ENCODE data around the gene KRT72.

The KRT72 gene

DNA sequence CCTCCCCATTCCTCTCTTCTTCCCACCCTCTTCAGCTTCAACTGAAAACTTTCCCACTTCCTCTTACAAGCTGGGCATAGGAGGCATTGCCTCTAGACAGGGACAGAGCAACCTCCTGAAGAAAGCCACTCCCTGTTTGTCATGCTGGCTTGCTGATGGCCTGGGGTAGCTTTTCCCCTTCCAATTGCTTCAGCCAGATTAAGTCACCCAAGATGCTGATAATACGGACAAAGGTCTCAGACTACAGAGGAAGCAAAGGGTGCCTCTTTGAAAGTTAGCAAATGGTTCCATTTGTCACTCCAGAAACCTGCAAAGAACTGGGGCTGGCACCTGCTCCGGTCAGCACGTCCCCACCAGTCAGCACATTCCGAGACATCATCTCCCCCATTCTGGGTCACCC lies 44.7 kb upstream of the KRT72 start:
- ChIA-PET CTCF (no interaction called here), POLR2A (no interaction called here)
- no peak for DNase-seq (ENCODE audit: extremely low spot score)
- TF ChIP-seq CTCF (IDR thresholded peaks at IDR 0.05; ENCODE audit: control extremely low read depth, extremely low read depth, low read depth, missing control alignments), result no peak

DNA sequence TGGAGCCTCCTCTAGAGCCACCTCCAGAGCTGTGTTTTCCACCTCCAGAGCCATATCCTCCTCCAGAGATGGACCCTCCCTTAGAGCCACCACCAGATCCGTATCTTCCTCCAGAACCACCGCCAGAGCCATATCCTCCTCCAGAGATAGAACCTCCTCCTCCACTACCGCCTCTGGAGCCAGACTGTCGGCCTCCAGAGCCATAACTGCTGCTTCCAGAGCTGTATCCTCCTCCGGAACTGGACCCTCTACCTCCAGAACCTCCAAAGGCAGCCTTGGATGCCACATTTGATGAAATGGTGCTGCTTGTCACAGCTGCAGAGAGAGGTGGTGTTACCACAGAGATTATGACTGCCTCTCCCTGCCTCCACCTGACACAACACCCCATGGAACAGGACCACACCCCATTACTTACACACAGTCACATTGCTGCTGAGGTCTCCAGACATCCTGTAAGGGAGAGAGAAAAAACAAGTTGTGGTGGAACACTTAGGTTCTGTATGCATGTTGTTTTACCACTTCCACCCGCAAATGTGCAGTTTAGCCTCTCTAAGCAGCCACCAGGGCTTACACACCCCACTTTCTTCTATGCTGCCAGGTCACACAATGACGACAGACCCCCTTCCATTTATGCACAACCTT lies 44.0 kb upstream of the KRT72 start:
- no peak for DNase-seq (ENCODE audit: extremely low spot score)
- TF ChIP-seq CTCF (IDR thresholded peaks at IDR 0.05; ENCODE audit: control extremely low read depth, extremely low read depth, low read depth, missing control alignments), result no peak
- POLR2A ChIA-PET, result no interaction called here
- CTCF ChIA-PET, result interaction anchor here (1.1 kb wide), 1 partner anchor 18 kb away, joined by 5 read pairs; no protein-coding TSS in a partner anchor

GRCh38 chr12:52644078-52644415 lies 42.8 kb upstream of the KRT72 start:
- DNase-seq (ENCODE audit: extremely low spot score), result no peak
- TF ChIP-seq CTCF (IDR thresholded peaks at IDR 0.05; ENCODE audit: control extremely low read depth, extremely low read depth, low read depth, missing control alignments), result no peak
- POLR2A ChIA-PET, result no interaction called here
- CTCF ChIA-PET, result no interaction called here

DNA sequence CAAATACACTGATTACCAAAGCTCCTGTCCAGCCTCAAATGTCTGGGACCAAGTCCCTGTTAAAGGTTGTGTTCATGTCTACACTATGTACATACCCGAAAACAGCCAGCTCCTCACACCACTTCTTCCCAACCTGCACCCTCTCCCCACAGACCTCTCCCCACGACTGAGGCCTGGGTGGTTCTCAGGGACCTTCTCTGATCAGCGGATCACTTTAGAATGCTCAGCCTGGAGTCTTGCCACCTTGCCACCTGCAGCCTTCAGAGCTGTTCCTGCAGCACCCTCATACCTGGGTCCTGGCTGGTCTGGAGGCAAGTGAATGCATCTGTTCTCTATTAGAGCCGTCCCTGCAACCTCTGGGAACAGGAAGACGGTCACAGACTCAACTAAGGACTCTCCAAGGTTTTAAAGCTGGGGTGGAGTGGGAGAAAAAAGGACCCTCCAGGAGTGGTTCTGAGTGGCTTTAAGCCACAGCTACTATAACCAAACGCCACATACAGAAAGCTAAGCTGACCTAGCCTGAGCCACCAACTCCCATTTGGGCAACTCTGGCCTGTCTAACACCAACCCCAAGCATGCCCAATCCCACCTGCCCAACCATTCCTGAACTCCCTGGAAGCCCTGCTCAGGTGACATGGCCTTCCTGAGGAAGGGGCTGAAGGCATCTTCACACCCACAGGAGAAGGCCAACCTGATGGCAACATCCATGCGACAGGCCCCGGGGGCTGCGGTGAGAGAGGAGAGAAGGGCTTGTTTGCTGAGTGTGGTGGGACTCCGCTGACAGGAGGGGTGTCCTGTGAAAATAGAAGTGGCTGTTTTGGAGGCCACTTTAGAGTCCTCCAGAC lies 42.2 kb upstream of the KRT72 start:
- no peak for DNase-seq (ENCODE audit: extremely low spot score)
- no peak for TF ChIP-seq CTCF (IDR thresholded peaks at IDR 0.05; ENCODE audit: control extremely low read depth, extremely low read depth, low read depth, missing control alignments)
- CTCF ChIA-PET, result no interaction called here
- POLR2A ChIA-PET, result no interaction called here

DNA sequence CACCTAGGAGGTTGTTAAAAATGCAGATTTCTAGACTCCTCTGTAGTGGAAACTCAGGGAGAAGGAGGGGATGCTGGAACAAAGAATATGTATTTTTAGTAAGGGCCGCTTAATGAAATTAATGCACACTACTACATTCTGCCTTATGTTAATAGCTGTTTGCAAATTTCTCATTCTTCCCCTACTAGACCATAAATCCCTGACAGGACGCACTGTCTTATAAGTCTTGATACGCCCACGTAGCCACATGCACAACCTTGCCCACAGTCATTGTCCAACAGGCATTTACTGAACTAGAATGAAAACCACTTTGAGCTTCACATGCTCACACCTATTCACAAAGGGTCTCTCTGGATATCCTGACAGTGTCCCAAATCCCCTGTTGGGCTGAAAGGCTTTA lies 40.2 kb upstream of the KRT72 start:
- ChIA-PET POLR2A (no interaction called here), CTCF (no interaction called here)
- no peak for TF ChIP-seq CTCF (IDR thresholded peaks at IDR 0.05; ENCODE audit: control extremely low read depth, extremely low read depth, low read depth, missing control alignments)
- no peak for DNase-seq (ENCODE audit: extremely low spot score)

GRCh38 chr12:52637299-52637698 lies 36.0 kb upstream of the KRT72 start:
- no peak for TF ChIP-seq CTCF (IDR thresholded peaks at IDR 0.05; ENCODE audit: control extremely low read depth, extremely low read depth, low read depth, missing control alignments)
- ChIA-PET POLR2A (no interaction called here), CTCF (no interaction called here)
- no peak for DNase-seq (ENCODE audit: extremely low spot score)

All from GM10248 (cell line).